CD4-positive, alpha-beta T cell (primary cell): ENCODE measurements around the gene PLAAT1. TPM values are rescaled to one million over a fixed set of nuclear protein-coding genes. Genes with fewer than 3 reads are reported as not detected.

Experiments
- ATAC-seq: fragments of 200-7000 bp; cut with Tn5 transposase; one replicate; pipeline ENCODE4 v1.10.0; 2022; ENCODE audit warnings: mild to moderate bottlenecking; ENCODE audit not compliant: poor library complexity
- CTCF ChIA-PET: fragments of 350-600 bp; sonication (Branson Sonifier 250); formaldehyde crosslinking; loops from one replicate; lab custom pipeline; 2021; ENCODE audit warnings: antibody characterized with exemption, inconsistent platforms; lab: Charles Lee
- POLR2A ChIA-PET: fragments of 350-600 bp; sonication (Branson Sonifier 250); formaldehyde crosslinking; loops from one replicate; lab custom pipeline; 2021; ENCODE audit warnings: antibody characterized with exemption, inconsistent platforms; lab: Charles Lee
- DNase-seq, 14 experiments: peaks; one replicate each; pipeline ENCODE4 v3.0.0-alpha.2; 2013 to 2020; ENCODE audit warnings: mixed read lengths in 2 of 14
- H3K27ac ChIP-seq, 2 donors: one replicate each; pipeline versions ENCODE4 v1.5.1 to v1.7.0; 2013; ENCODE audit warnings: low read length in 2 of 2, low read depth in 1 of 2, mild to moderate bottlenecking in 1 of 2
- H3K27me3 ChIP-seq, 2 experiments: 1 replicate in 1 of 2; 2 replicates in 1 of 2; pipeline versions ENCODE4 v1.6.1 to v1.7.0; 2013; ENCODE audit warnings: low read length in 2 of 2, control low read depth in 1 of 2, mild to moderate bottlenecking in 1 of 2, moderate library complexity in 1 of 2; ENCODE audit not compliant: insufficient read depth in 2 of 2, control insufficient read depth in 1 of 2
- H3K36me3 ChIP-seq: one replicate; pipeline ENCODE4 v1.6.1; 2013; ENCODE audit warnings: low read length, control low read depth; ENCODE audit not compliant: insufficient read depth
- H3K4me1 ChIP-seq: one replicate; pipeline ENCODE4 v1.6.1; 2013; ENCODE audit warnings: low read length, control low read depth; ENCODE audit not compliant: insufficient read depth
- H3K4me3 ChIP-seq: one replicate; pipeline ENCODE4 v1.5.1; 2013; ENCODE audit warnings: mild to moderate bottlenecking, low read length, moderate library complexity
- H3K9me3 ChIP-seq, 2 experiments: 1 replicate in 1 of 2; 2 replicates in 1 of 2; pipeline versions ENCODE4 v1.6.1 to v1.7.0; 2013; ENCODE audit warnings: low read length in 2 of 2, mild to moderate bottlenecking in 2 of 2, control low read depth in 1 of 2, moderate library complexity in 1 of 2; ENCODE audit not compliant: control insufficient read depth in 1 of 2, insufficient read depth in 1 of 2
- H3K27ac Mint-ChIP-seq: one replicate; pipeline ENCODE4 v1.8.0; 2020; ENCODE audit warnings: mixed read lengths
- H3K27me3 Mint-ChIP-seq: one replicate; pipeline ENCODE4 v1.8.0; 2021; ENCODE audit warnings: mixed read lengths
- H3K36me3 Mint-ChIP-seq: one replicate; pipeline ENCODE4 v1.8.0; 2021; ENCODE audit warnings: low read depth, mixed read lengths
- H3K4me1 Mint-ChIP-seq: one replicate; pipeline ENCODE4 v1.8.0; 2021; ENCODE audit warnings: low read depth, mixed read lengths
- H3K4me3 Mint-ChIP-seq: one replicate; pipeline ENCODE4 v1.8.0; 2020; ENCODE audit warnings: mild to moderate bottlenecking, mixed read lengths
- H3K9me3 Mint-ChIP-seq: one replicate; pipeline ENCODE4 v1.8.0; 2020; ENCODE audit warnings: mixed read lengths
- CTCF ChIP-seq: fragments of 200-600 bp; IDR thresholded peaks from one replicate; pipeline ENCODE4 v1.8.0; 2022; ENCODE audit warnings: antibody characterized with exemption, mild to moderate bottlenecking
- intact Hi-C, 2 experiments: fragments of 100-400 bp; cut with DNase I in 1 of 2; cut with micrococcal nuclease in 1 of 2; formaldehyde crosslinking; loops; one replicate each; pipeline versions ENCODE4 v1.15.1 to v1.9.0; 2023 to 2025; cut with DNase I, micrococcal nuclease
- total RNA-seq, 174 experiments: library from RNA in 2 of 174; stranded (reverse) in 2 of 174; gene quantifications; one replicate each; pipeline ENCODE4 v1.2.3 and lab custom pipeline; 2021 to 2026

The PLAAT1 gene
- total RNA-seq, 2 experiments from 2014 or later: not detected

- H3K9me3 Mint-ChIP-seq: no peaks in the 10 kb centered on the region
- no peaks in the 10 kb centered on the region for H3K36me3 Mint-ChIP-seq
- no peaks in the 10 kb centered on the region for H3K4me1 Mint-ChIP-seq
- POLR2A ChIA-PET: no interaction called here
- intact Hi-C loops: no loop called here
- DNase-seq (no peak), ATAC-seq (no peak)
- CTCF ChIA-PET: no interaction called here
- H3K9me3 ChIP-seq: no peaks in the 10 kb centered on the region
- no peak overlapping the region for H3K27ac Mint-ChIP-seq
- TF ChIP-seq CTCF: no peak
- H3K4me3 Mint-ChIP-seq: no peak overlapping the region
- no peaks in the 10 kb centered on the region for H3K36me3 ChIP-seq
- H3K27ac ChIP-seq: no peak overlapping the region
- H3K27me3 ChIP-seq: peaks cover 0 to 5% of the 10 kb centered on the region in 2 experiments
- no peak overlapping the region for H3K4me3 ChIP-seq
- H3K27me3 Mint-ChIP-seq: peaks cover 18% of the 10 kb centered on the region
- H3K4me1 ChIP-seq: no peaks in the 10 kb centered on the region
Observed at GRCh38 chr3:193301433-193301832, 60.4 kb downstream of the PLAAT1 start.

- ChIA-PET POLR2A (no interaction called here), CTCF (no interaction called here)
- no peak overlapping the region for H3K4me3 ChIP-seq
- H3K27me3 ChIP-seq: peaks cover 0 to under 1% of the 10 kb centered on the region in 2 experiments
- H3K9me3 Mint-ChIP-seq: no peaks in the 10 kb centered on the region
- no peaks in the 10 kb centered on the region for H3K36me3 ChIP-seq
- intact Hi-C loops: no loop called here
- H3K4me3 Mint-ChIP-seq: no peak overlapping the region
- H3K4me1 Mint-ChIP-seq: no peaks in the 10 kb centered on the region
- H3K9me3 ChIP-seq: no peaks in the 10 kb centered on the region
- H3K27me3 Mint-ChIP-seq: peaks cover 24% of the 10 kb centered on the region
- H3K27ac Mint-ChIP-seq: no peak overlapping the region
- H3K36me3 Mint-ChIP-seq: no peaks in the 10 kb centered on the region
- DNase-seq (no peak), ATAC-seq (no peak)
- H3K27ac ChIP-seq: no peak overlapping the region
- no peaks in the 10 kb centered on the region for H3K4me1 ChIP-seq
- no peak for TF ChIP-seq CTCF
Observed at GRCh38 chr3:193305356-193305755, 64.3 kb downstream of the PLAAT1 start.

- H3K4me3 Mint-ChIP-seq: no peak overlapping the region
- Histone ChIP-seq H3K9me3 (no peaks in the 10 kb centered on the region), H3K4me3 (no peak overlapping the region), H3K27me3 (no peaks in the 10 kb centered on the region), H3K36me3 (no peaks in the 10 kb centered on the region), H3K4me1 (no peaks in the 10 kb centered on the region), H3K27ac (no peak overlapping the region)
- TF ChIP-seq CTCF: no peak
- no peaks in the 10 kb centered on the region for H3K9me3 Mint-ChIP-seq
- H3K36me3 Mint-ChIP-seq: no peaks in the 10 kb centered on the region
- DNase-seq: no peak
- CTCF ChIA-PET: no interaction called here
- ATAC-seq: no peak
- POLR2A ChIA-PET: no interaction called here
- peaks cover 12% of the 10 kb centered on the region for H3K27me3 Mint-ChIP-seq
- H3K4me1 Mint-ChIP-seq: no peaks in the 10 kb centered on the region
- H3K27ac Mint-ChIP-seq: no peak overlapping the region
- intact Hi-C loops: no loop called here
Observed at GRCh38 chr3:193310914-193311723, 70.1 kb downstream of the PLAAT1 start.
